Neural progenitor cell (in vitro differentiated cells): ENCODE measurements around the gene TNNI3K.

Experiments
- CTCF ChIP-seq: fragments of 200-600 bp; sonication (generic); IDR thresholded peaks from 2 replicates; pipeline ENCODE4 v1.5.1; 2017; ENCODE audit warnings: antibody characterized with exemption, mild to moderate bottlenecking
- EZH2 ChIP-seq: fragments of 200-600 bp; sonication (generic); IDR thresholded peaks from 2 replicates; pipeline ENCODE4 v1.6.1; 2017; ENCODE audit warnings: antibody characterized with exemption, mild to moderate bottlenecking, moderate library complexity
- EZH2phosphoT487 ChIP-seq: fragments of 200-600 bp; sonication (generic); IDR thresholded peaks from 2 replicates; pipeline ENCODE4 v1.6.1; 2017; ENCODE audit warnings: antibody characterized with exemption

GRCh38 chr1:74429580-74429979 lies 194.4 kb downstream of the TNNI3K start:
- TF ChIP-seq CTCF = no peak
- TF ChIP-seq EZH2phosphoT487 = no peak
- no peak for TF ChIP-seq EZH2
